ENCODE measurements around the gene SPTBN2.

GRCh38 chr11:66725114-66725513, 3.9 kb downstream of the SPTBN2 start:
- TF ChIP-seq RELA (CRISPR knock-in tag; IDR thresholded peaks at IDR 0.05; ENCODE audit: borderline replicate concordance) (no peak), IRF2 (CRISPR knock-in tag; IDR thresholded peaks at IDR 0.05; ENCODE audit: borderline replicate concordance, low read depth) (no peak), ZNF232 (CRISPR knock-in tag; IDR thresholded peaks at IDR 0.05) (no peak), USF2 (CRISPR knock-in tag; IDR thresholded peaks at IDR 0.05) (no peak), ZMAT4 (CRISPR knock-in tag; IDR thresholded peaks at IDR 0.05) (no peak), SP1 (CRISPR knock-in tag; conservative IDR thresholded peaks at IDR 0.05) (no peak)
- TF ChIP-seq, protein P1, sequence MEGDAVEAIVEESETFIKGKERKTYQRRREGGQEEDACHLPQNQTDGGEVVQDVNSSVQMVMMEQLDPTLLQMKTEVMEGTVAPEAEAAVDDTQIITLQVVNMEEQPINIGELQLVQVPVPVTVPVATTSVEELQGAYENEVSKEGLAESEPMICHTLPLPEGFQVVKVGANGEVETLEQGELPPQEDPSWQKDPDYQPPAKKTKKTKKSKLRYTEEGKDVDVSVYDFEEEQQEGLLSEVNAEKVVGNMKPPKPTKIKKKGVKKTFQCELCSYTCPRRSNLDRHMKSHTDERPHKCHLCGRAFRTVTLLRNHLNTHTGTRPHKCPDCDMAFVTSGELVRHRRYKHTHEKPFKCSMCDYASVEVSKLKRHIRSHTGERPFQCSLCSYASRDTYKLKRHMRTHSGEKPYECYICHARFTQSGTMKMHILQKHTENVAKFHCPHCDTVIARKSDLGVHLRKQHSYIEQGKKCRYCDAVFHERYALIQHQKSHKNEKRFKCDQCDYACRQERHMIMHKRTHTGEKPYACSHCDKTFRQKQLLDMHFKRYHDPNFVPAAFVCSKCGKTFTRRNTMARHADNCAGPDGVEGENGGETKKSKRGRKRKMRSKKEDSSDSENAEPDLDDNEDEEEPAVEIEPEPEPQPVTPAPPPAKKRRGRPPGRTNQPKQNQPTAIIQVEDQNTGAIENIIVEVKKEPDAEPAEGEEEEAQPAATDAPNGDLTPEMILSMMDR (IDR thresholded peaks at IDR 0.05) = no peak
- TF ChIP-seq, protein P2, sequence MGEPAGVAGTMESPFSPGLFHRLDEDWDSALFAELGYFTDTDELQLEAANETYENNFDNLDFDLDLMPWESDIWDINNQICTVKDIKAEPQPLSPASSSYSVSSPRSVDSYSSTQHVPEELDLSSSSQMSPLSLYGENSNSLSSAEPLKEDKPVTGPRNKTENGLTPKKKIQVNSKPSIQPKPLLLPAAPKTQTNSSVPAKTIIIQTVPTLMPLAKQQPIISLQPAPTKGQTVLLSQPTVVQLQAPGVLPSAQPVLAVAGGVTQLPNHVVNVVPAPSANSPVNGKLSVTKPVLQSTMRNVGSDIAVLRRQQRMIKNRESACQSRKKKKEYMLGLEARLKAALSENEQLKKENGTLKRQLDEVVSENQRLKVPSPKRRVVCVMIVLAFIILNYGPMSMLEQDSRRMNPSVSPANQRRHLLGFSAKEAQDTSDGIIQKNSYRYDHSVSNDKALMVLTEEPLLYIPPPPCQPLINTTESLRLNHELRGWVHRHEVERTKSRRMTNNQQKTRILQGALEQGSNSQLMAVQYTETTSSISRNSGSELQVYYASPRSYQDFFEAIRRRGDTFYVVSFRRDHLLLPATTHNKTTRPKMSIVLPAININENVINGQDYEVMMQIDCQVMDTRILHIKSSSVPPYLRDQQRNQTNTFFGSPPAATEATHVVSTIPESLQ (CRISPR knock-in tag; IDR thresholded peaks at IDR 0.05) = no peak
- TF ChIP-seq, protein P3, sequence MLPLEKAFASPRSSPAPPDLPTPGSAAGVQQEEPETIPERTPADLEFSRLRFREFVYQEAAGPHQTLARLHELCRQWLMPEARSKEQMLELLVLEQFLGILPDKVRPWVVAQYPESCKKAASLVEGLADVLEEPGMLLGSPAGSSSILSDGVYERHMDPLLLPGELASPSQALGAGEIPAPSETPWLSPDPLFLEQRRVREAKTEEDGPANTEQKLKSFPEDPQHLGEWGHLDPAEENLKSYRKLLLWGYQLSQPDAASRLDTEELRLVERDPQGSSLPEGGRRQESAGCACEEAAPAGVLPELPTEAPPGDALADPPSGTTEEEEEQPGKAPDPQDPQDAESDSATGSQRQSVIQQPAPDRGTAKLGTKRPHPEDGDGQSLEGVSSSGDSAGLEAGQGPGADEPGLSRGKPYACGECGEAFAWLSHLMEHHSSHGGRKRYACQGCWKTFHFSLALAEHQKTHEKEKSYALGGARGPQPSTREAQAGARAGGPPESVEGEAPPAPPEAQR (CRISPR knock-in tag; IDR thresholded peaks at IDR 0.05) = no peak
- TF ChIP-seq, protein P4, sequence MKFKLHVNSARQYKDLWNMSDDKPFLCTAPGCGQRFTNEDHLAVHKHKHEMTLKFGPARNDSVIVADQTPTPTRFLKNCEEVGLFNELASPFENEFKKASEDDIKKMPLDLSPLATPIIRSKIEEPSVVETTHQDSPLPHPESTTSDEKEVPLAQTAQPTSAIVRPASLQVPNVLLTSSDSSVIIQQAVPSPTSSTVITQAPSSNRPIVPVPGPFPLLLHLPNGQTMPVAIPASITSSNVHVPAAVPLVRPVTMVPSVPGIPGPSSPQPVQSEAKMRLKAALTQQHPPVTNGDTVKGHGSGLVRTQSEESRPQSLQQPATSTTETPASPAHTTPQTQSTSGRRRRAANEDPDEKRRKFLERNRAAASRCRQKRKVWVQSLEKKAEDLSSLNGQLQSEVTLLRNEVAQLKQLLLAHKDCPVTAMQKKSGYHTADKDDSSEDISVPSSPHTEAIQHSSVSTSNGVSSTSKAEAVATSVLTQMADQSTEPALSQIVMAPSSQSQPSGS (CRISPR knock-in tag; IDR thresholded peaks at IDR 0.05; ENCODE audit: borderline replicate concordance, low read depth) = no peak

Measured in WTC11 (cell line).